Measurements from ENCODE around the gene LARP1.

GRCh38 chr5:154783774-154784460 is 28.7 kb downstream of the LARP1 start:
- TF ChIP-seq CTCF (conservative IDR thresholded peaks at IDR 0.05; ENCODE audit: low read depth in 2 of 2): no peak
- TF ChIP-seq POLR2AphosphoS5 (IDR thresholded peaks at IDR 0.05; ENCODE audit: low read depth): no peak
- no peak for TF ChIP-seq CREB1 (CRISPR knock-in tag; IDR thresholded peaks at IDR 0.05; ENCODE audit: low read depth)
- no peak for TF ChIP-seq EZH2 (IDR thresholded peaks at IDR 0.05; ENCODE audit: low read depth, unreplicated experiment)

Data from GM23338 (cell line).